SKM-1 treated with dmso at 0.1 percent for 144 hours (cell line): ENCODE measurements around the gene CLCF1.
A peak's percentile ranks its signal among the peaks of the same experiment; 100 is the strongest.

Experiments used
- DNase-seq: peaks from one replicate; lab custom pipeline; 2025; ENCODE audit not compliant: unreplicated experiment; lab: John Stamatoyannopoulos, UW

The CLCF1 gene

GRCh38 chr11:67372993-67373647, at the start of gene CLCF1:
TSS of gene CLCF1 (minus strand) at chr11:67373598. CDS start at chr11:67373539, 59 bp downstream.
- peak; percentile 20 for DNase-seq

GRCh38 chr11:67422891-67423290, 49.5 kb upstream of the CLCF1 start:
- no peak for DNase-seq

- no peak for DNase-seq
Observed at GRCh38 chr11:67421430-67422031, 48.1 kb upstream of the CLCF1 start.

- DNase-seq, result peak; percentile 68
Observed at GRCh38 chr11:67420646-67421429, 47.4 kb upstream of the CLCF1 start.

GRCh38 chr11:67420147-67420645, 46.8 kb upstream of the CLCF1 start:
- no peak for DNase-seq

GRCh38 chr11:67419325-67420049, 46.1 kb upstream of the CLCF1 start:
- no peak for DNase-seq

- DNase-seq, result no peak
Observed at GRCh38 chr11:67418476-67419281, 45.3 kb upstream of the CLCF1 start.

- DNase-seq, result no peak
Observed at GRCh38 chr11:67417425-67417824, 44.0 kb upstream of the CLCF1 start.

- DNase-seq, result no peak
Observed at GRCh38 chr11:67416416-67417335, 43.3 kb upstream of the CLCF1 start.

GRCh38 chr11:67415501-67416304, 42.3 kb upstream of the CLCF1 start, which contains the start of gene CARNS1:
TSS of gene CARNS1 (plus strand) at chr11:67415678. CDS start at chr11:67416200, 522 bp downstream.
- DNase-seq, result no peak

- DNase-seq, result no peak
Observed at GRCh38 chr11:67413266-67413849, 40.0 kb upstream of the CLCF1 start.

- DNase-seq, result no peak
Observed at GRCh38 chr11:67412495-67413179, 39.2 kb upstream of the CLCF1 start.

GRCh38 chr11:67411785-67412152, 38.4 kb upstream of the CLCF1 start:
- no peak for DNase-seq

GRCh38 chr11:67410984-67411784, 37.8 kb upstream of the CLCF1 start:
- no peak for DNase-seq

GRCh38 chr11:67410369-67410831, 37.0 kb upstream of the CLCF1 start:
- no peak for DNase-seq

GRCh38 chr11:67409781-67410368, 36.5 kb upstream of the CLCF1 start:
- DNase-seq, result no peak
